HEK293 (cell line): ENCODE data around the gene COQ10B.

Experiments
- CTCF ChIA-PET: fragments of 350-600 bp; formaldehyde crosslinking; extraction: SDS; loops from one replicate; lab custom pipeline; 2021; ENCODE audit warnings: antibody characterized with exemption; lab: Yijun Ruan, JAX
- POLR2A ChIA-PET: fragments of 300-600 bp; formaldehyde crosslinking; extraction: SDS; loops from one replicate; lab custom pipeline; 2020; ENCODE audit warnings: antibody characterized with exemption, inconsistent platforms; lab: Yijun Ruan, JAX
- H3K27ac ChIP-seq: fragments of 200-500 bp; sonication (Bioruptor generic); 2 replicates; pipeline ENCODE4 v1.5.1; 2014; ENCODE audit warnings: low read depth, low read length, control low read depth, inconsistent platforms; ENCODE audit errors: extremely low read depth
- H3K36me3 ChIP-seq, 2 experiments: fragments of 200-500 bp in 1 of 2; sonication (Bioruptor generic) in 1 of 2; 1 replicate in 1 of 2; 2 replicates in 1 of 2; pipeline ENCODE4 v1.5.1; 2014 to 2017; ENCODE audit warnings: inconsistent platforms in 2 of 2, low read length in 2 of 2; ENCODE audit not compliant: control insufficient read depth in 2 of 2, insufficient read depth in 1 of 2
- H3K4me1 ChIP-seq: fragments of 200-500 bp; sonication (Bioruptor generic); 2 replicates; pipeline ENCODE4 v1.5.1; 2014; ENCODE audit warnings: mild to moderate bottlenecking, low read length, inconsistent platforms; ENCODE audit not compliant: control insufficient read depth, insufficient read depth
- H3K4me3 ChIP-seq: 2 replicates; pipeline ENCODE4 v1.5.1; 2011; ENCODE audit warnings: low read depth, mild to moderate bottlenecking, control low read depth, low read length, moderate library complexity
- H3K9me3 ChIP-seq: fragments of 200-500 bp; sonication (Bioruptor generic); 2 replicates; pipeline ENCODE4 v1.5.1; 2014; ENCODE audit warnings: low read depth, low read length, inconsistent platforms; ENCODE audit not compliant: control insufficient read depth, insufficient read depth
- FEZF1 ChIP-seq: fragments of 450-650 bp; formaldehyde crosslinking; IDR thresholded peaks from 2 replicates; pipeline ENCODE4 v1.5.1; 2016; ENCODE audit warnings: missing biosample characterization, missing genetic modification characterization
- GLIS1 ChIP-seq: fragments of 450-650 bp; formaldehyde crosslinking; IDR thresholded peaks from 2 replicates; pipeline ENCODE4 v1.5.1; 2016; ENCODE audit warnings: missing biosample characterization, missing genetic modification characterization
- KLF8 ChIP-seq: fragments of 450-650 bp; formaldehyde crosslinking; IDR thresholded peaks from 2 replicates; pipeline ENCODE4 v1.5.1; 2016; ENCODE audit warnings: missing biosample characterization, missing genetic modification characterization
- PBX3 ChIP-seq: sonication (generic); formaldehyde crosslinking; IDR thresholded peaks from 2 replicates; pipeline ENCODE4 v1.8.1; 2022; ENCODE audit warnings: mild to moderate bottlenecking, moderate library complexity, missing genetic modification reagents
- PRDM10 ChIP-seq: fragments of 450-650 bp; formaldehyde crosslinking; IDR thresholded peaks from 2 replicates; pipeline ENCODE4 v1.5.1; 2016; ENCODE audit warnings: missing biosample characterization, missing genetic modification characterization
- PRDM4 ChIP-seq: fragments of 450-650 bp; formaldehyde crosslinking; IDR thresholded peaks from 2 replicates; pipeline ENCODE4 v1.5.1; 2017; ENCODE audit warnings: missing biosample characterization, missing genetic modification characterization
- SALL2 ChIP-seq: fragments of 450-650 bp; formaldehyde crosslinking; IDR thresholded peaks from 2 replicates; pipeline ENCODE4 v1.5.0; 2017; ENCODE audit warnings: missing biosample characterization, mild to moderate bottlenecking, missing genetic modification characterization, borderline replicate concordance
- WT1 ChIP-seq: fragments of 450-650 bp; formaldehyde crosslinking; IDR thresholded peaks from 2 replicates; pipeline ENCODE4 v1.5.1; 2016; ENCODE audit warnings: missing biosample characterization, missing genetic modification characterization
- ZBTB11 ChIP-seq: fragments of 450-650 bp; formaldehyde crosslinking; conservative IDR thresholded peaks from 2 replicates; pipeline ENCODE4 v1.5.1; 2016; ENCODE audit warnings: low read depth, missing biosample characterization, missing genetic modification characterization
- ZFP3 ChIP-seq: fragments of 450-650 bp; formaldehyde crosslinking; IDR thresholded peaks from 2 replicates; pipeline ENCODE4 v1.5.1; 2016; ENCODE audit warnings: low read depth, missing biosample characterization, missing genetic modification characterization
- ZFP37 ChIP-seq: fragments of 450-650 bp; formaldehyde crosslinking; IDR thresholded peaks from 2 replicates; pipeline ENCODE4 v1.5.1; 2016; ENCODE audit warnings: missing biosample characterization, missing genetic modification characterization
- ZNF146 ChIP-seq: fragments of 450-650 bp; formaldehyde crosslinking; IDR thresholded peaks from 2 replicates; pipeline ENCODE4 v1.5.1; 2016; ENCODE audit warnings: missing biosample characterization, missing genetic modification characterization
- ZNF155 ChIP-seq: fragments of 450-650 bp; formaldehyde crosslinking; IDR thresholded peaks from 2 replicates; pipeline ENCODE4 v1.5.1; 2016; ENCODE audit warnings: missing biosample characterization, missing genetic modification characterization
- ZNF169 ChIP-seq: fragments of 450-650 bp; formaldehyde crosslinking; IDR thresholded peaks from 2 replicates; pipeline ENCODE4 v1.5.1; 2016; ENCODE audit warnings: missing biosample characterization, missing genetic modification characterization
- ZNF335 ChIP-seq: fragments of 450-650 bp; formaldehyde crosslinking; conservative IDR thresholded peaks from 2 replicates; pipeline ENCODE4 v1.5.1; 2016; ENCODE audit warnings: missing biosample characterization, missing genetic modification characterization
- ZNF341 ChIP-seq: fragments of 450-650 bp; formaldehyde crosslinking; IDR thresholded peaks from 2 replicates; pipeline ENCODE4; 2016; ENCODE audit warnings: low read depth, missing biosample characterization, missing genetic modification characterization
- ZNF549 ChIP-seq: fragments of 450-650 bp; IDR thresholded peaks from 2 replicates; pipeline ENCODE4 v1.5.1; 2018; ENCODE audit warnings: missing biosample characterization, missing genetic modification characterization, mild to moderate bottlenecking, inconsistent platforms, moderate library complexity
- ZNF580 ChIP-seq: fragments of 450-650 bp; formaldehyde crosslinking; IDR thresholded peaks from 2 replicates; pipeline ENCODE4 v1.5.1; 2016; ENCODE audit warnings: missing biosample characterization, missing genetic modification characterization
- ZNF596 ChIP-seq: fragments of 450-650 bp; IDR thresholded peaks from 2 replicates; pipeline ENCODE4 v1.5.0; 2018; ENCODE audit warnings: missing biosample characterization, mild to moderate bottlenecking, missing genetic modification characterization, moderate library complexity
- ZNF692 ChIP-seq: fragments of 450-650 bp; formaldehyde crosslinking; IDR thresholded peaks from 2 replicates; pipeline ENCODE4 v1.5.1; 2016; ENCODE audit warnings: missing biosample characterization, missing genetic modification characterization
- ZXDB ChIP-seq: fragments of 450-650 bp; formaldehyde crosslinking; IDR thresholded peaks from 2 replicates; pipeline ENCODE4 v1.5.1; 2016; ENCODE audit warnings: missing biosample characterization, missing genetic modification characterization

COQ10B gene

GRCh38 chr2:197515315-197515738 lies 62.0 kb downstream of the COQ10B start (continued):
- TF ChIP-seq ZNF146 (tag by site-specific recombination) (no peak), SALL2 (tag by site-specific recombination) (no peak), PRDM10 (no peak)

GRCh38 chr2:197515739-197516392 lies 62.5 kb downstream of the COQ10B start, which contains the start of gene MOB4:
TSS of gene MOB4 (plus strand) at chr2:197516066. CDS start at chr2:197516087, 21 bp downstream.
- Histone ChIP-seq H3K4me3 (peak within 1 kb of the TSS; percentile 99), H3K27ac (peak within 1 kb of the TSS; percentile 87), H3K36me3 (peaks cover 0 to 8% of the 10 kb centered on the region in 2 experiments; a peak in 2 of 3 replicates), H3K9me3 (no peaks in the 10 kb centered on the region), H3K4me1 (peaks cover 2% of the 10 kb centered on the region; the same call in 1 of the 2 replicates)
- CTCF ChIA-PET: no interaction called here
- POLR2A ChIA-PET: interaction anchor here (1.1 to 6.0 kb wide), 10 partner anchors 8 to 266 kb away, joined by 3 to 85 read pairs (median 6); partner anchors contain the start of genes COQ10B, HSPD1, HSPE1 and MARS2
- no peak for TF ChIP-seq ZFP3
- TF ChIP-seq PBX3 (CRISPR knock-in tag): peak; percentile 82
- peak; percentile 87 for TF ChIP-seq ZFP37
- TF ChIP-seq ZNF692 (tag by site-specific recombination): peak; percentile 56
- TF ChIP-seq ZNF335 (tag by site-specific recombination): peak; percentile 85
- TF ChIP-seq KLF8: peak; percentile 64; the same call in 1 of the 2 replicates
- TF ChIP-seq GLIS1: peak; percentile 35; the same call in 1 of the 2 replicates
- no peak for TF ChIP-seq ZNF169 (tag by site-specific recombination)
- 0 out of 2 replicates have a peak, but pooled peaks have one; percentile 8 for TF ChIP-seq FEZF1 (tag by site-specific recombination)
- TF ChIP-seq ZNF549 (tag by site-specific recombination): no peak
- TF ChIP-seq ZNF155 (tag by site-specific recombination): no peak
- peak; percentile 93 for TF ChIP-seq ZXDB (tag by site-specific recombination)
- peak; percentile 100 for TF ChIP-seq ZNF341 (tag by site-specific recombination)
- TF ChIP-seq ZNF596 (tag by site-specific recombination): no peak
- peak; percentile 35 for TF ChIP-seq WT1
- peak; percentile 88; the same call in 1 of the 2 replicates for TF ChIP-seq ZNF580
- TF ChIP-seq ZBTB11 (tag by site-specific recombination): peak; percentile 97
- TF ChIP-seq PRDM4 (tag by site-specific recombination): peak; percentile 83
